ENCODE data around the gene CYP1A1.

DNA sequence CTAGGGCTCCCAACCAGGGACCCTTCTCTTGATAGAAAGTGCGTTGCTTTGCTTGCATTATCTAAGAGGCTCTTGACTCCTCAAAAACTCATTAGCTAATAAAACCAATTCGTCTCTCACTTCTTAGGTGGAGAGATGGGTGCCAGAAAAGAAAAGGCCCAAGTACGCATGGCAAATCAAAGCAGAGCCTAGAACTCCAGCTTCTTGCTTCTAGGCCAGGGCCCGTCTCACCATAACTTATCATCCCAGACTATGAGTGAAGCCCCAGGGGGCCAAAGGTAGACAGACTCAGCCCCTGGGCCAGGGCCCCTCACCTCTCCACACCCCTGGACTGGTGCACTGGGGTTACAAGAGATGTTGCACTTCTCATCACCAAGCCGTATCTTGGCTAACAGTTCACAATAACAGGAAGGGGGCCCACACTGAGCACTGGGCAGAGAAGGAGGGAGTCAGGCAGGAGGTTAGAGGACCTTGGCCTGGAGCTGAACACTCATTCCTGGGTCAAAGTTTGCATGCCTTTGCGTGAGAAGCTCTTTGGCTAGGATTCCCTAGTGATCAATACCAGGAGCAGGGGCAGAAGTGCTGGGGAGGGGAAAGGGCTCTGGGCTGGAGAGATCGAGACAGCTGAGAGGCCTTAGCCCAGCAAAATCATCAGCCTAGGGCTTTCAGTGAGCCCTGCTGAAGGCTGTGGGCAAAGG is 5.4 kb upstream of the CYP1A1 start:
- TF ChIP-seq, protein P1, sequence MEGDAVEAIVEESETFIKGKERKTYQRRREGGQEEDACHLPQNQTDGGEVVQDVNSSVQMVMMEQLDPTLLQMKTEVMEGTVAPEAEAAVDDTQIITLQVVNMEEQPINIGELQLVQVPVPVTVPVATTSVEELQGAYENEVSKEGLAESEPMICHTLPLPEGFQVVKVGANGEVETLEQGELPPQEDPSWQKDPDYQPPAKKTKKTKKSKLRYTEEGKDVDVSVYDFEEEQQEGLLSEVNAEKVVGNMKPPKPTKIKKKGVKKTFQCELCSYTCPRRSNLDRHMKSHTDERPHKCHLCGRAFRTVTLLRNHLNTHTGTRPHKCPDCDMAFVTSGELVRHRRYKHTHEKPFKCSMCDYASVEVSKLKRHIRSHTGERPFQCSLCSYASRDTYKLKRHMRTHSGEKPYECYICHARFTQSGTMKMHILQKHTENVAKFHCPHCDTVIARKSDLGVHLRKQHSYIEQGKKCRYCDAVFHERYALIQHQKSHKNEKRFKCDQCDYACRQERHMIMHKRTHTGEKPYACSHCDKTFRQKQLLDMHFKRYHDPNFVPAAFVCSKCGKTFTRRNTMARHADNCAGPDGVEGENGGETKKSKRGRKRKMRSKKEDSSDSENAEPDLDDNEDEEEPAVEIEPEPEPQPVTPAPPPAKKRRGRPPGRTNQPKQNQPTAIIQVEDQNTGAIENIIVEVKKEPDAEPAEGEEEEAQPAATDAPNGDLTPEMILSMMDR (IDR thresholded peaks at IDR 0.05) = no peak
- TF ChIP-seq TCF7L2 (IDR thresholded peaks at IDR 0.05; ENCODE audit: low read depth, low read length) = no peak
- no peak for TF ChIP-seq POLR2AphosphoS5 (IDR thresholded peaks at IDR 0.05; ENCODE audit: low read depth, low read length)

All from Panc1 (cell line).